AG04449 (cell line): ENCODE results near the gene RDH16.
"Not testable (repeated sequence)": the region's sequence is repeated elsewhere in the genome, so short reads cannot be mapped to it uniquely, and the experiment has no call there.

ENCODE experiments used
- CTCF ChIA-PET: fragments of 350-600 bp; formaldehyde crosslinking; extraction: SDS; loops from one replicate; lab custom pipeline; 2021; ENCODE audit warnings: antibody characterized with exemption; lab: Yijun Ruan, JAX
- POLR2A ChIA-PET: fragments of 400-600, 350-600 bp; formaldehyde crosslinking; extraction: SDS; loops from one replicate; lab custom pipeline; 2020; ENCODE audit warnings: antibody characterized with exemption, inconsistent platforms; lab: Yijun Ruan, JAX
- DNase-seq: peaks from one replicate; pipeline ENCODE4 v3.0.0-alpha.2; 2010; ENCODE audit warnings: low read depth, low spot score
- H3K4me3 ChIP-seq: 2 replicates; pipeline ENCODE4 v1.5.1; 2011; ENCODE audit warnings: low read depth, mild to moderate bottlenecking, control low read depth, low read length
- TF ChIP-seq, protein P1 (sequence below): IDR thresholded peaks from one replicate; pipeline ENCODE4 v1.5.1; 2011; ENCODE audit warnings: mild to moderate bottlenecking, moderate library complexity, low read length, control low read depth, inconsistent platforms; ENCODE audit not compliant: insufficient read depth; ENCODE audit errors: missing control alignments

RDH16 gene

DNA sequence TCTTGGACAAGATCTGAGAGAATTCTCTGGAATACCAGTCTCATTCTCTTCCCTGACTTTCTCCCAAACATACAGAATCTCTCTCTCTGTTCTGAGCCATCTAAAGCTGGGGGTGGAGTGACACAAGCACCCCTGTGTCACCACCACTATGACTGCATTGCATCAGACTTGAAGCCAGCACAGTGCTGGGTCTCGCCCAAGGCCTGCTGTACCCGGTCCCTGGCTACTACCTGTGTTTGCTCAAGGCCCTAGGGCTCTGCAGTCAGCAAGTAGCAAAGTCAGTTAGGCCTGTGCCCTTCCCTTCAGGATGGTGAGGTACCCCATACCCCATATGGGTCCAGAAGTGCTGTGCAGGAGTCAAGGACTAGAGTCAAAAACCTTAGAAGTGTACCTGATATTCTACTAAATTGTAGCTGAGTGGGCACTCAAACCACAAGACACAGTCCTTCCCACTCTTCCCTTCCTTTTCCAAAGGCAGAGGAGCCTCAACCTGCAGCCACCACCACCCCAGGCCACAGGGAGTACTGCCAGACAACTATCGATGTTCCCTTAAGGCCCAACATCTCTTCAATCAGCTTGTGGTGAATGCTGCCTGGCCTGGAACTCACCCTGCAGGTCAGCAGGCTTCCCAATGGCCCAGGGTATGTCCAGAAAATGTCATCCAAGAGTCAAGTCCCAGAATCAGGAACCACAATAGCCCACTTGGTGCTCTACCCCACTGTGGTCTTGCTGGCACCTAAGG lies 21.2 kb upstream of the RDH16 start:
- TF ChIP-seq, protein P1, sequence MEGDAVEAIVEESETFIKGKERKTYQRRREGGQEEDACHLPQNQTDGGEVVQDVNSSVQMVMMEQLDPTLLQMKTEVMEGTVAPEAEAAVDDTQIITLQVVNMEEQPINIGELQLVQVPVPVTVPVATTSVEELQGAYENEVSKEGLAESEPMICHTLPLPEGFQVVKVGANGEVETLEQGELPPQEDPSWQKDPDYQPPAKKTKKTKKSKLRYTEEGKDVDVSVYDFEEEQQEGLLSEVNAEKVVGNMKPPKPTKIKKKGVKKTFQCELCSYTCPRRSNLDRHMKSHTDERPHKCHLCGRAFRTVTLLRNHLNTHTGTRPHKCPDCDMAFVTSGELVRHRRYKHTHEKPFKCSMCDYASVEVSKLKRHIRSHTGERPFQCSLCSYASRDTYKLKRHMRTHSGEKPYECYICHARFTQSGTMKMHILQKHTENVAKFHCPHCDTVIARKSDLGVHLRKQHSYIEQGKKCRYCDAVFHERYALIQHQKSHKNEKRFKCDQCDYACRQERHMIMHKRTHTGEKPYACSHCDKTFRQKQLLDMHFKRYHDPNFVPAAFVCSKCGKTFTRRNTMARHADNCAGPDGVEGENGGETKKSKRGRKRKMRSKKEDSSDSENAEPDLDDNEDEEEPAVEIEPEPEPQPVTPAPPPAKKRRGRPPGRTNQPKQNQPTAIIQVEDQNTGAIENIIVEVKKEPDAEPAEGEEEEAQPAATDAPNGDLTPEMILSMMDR: no peak
- POLR2A ChIA-PET: no interaction called here
- CTCF ChIA-PET: interaction anchor here (1.6 kb wide), 1 partner anchor 10 kb away, joined by 6 read pairs; no protein-coding TSS in a partner anchor
- no peak overlapping the region for H3K4me3 ChIP-seq
- no peak for DNase-seq

DNA sequence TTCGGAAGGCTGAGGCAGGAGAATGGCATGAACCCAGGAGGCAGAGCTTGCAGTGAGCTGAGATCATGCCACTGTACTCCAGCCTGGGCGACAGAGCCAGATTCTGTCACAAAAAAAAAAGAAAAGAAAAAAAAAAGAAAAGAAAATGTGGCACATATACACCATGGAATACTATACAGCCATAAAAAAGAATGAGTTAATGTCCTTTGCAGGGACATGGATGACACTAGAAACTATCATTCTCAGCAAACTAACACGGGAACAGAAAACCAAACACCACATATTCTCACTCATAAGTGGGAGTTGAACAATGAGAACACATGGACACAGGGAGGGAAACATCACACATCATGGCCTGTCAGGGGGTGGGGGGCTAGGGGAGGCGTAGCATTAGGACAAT lies 20.0 kb upstream of the RDH16 start:
- H3K4me3 ChIP-seq, CTCF ChIA-PET, POLR2A ChIA-PET, DNase-seq: not testable (repeated sequence)

DNA sequence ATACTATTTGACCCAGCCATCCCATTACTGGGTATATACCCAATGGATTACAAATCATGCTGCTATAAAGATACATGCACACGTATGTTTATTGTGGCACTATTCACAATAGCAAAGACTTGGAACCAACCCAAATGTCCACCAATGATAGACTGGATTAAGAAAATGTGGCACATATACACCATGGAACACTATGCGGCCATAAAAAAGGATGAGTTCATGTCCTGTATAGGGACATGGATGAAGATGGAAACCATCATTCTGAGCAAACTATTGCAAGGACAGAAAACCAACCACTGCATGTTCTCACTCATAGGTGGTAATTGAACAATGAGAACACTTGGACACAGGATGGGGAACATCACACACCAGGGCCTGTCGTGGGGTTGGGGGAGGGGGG lies 16.8 kb upstream of the RDH16 start:
- POLR2A ChIA-PET, H3K4me3 ChIP-seq, DNase-seq, CTCF ChIA-PET: not testable (repeated sequence)

DNA sequence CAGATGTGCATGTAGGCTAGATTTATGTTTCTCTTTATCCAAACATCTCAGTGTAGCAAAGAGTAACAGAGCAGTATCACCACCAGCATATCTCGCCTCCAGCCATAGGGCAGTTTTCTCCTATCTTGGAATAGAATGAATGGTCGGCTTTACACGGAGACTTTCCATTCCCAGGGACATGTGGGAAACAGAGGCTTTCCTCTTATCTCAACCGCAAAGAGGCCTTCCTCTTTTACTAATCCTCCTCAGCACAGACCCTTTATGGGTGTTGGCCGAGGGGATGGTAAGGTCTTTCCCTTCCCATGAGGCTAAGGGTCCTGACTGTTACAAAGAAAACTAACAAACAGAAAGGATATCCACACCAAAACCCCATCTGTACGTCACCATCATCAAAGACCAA lies 11.5 kb upstream of the RDH16 start:
- CTCF ChIA-PET, DNase-seq: not testable (repeated sequence)

DNA sequence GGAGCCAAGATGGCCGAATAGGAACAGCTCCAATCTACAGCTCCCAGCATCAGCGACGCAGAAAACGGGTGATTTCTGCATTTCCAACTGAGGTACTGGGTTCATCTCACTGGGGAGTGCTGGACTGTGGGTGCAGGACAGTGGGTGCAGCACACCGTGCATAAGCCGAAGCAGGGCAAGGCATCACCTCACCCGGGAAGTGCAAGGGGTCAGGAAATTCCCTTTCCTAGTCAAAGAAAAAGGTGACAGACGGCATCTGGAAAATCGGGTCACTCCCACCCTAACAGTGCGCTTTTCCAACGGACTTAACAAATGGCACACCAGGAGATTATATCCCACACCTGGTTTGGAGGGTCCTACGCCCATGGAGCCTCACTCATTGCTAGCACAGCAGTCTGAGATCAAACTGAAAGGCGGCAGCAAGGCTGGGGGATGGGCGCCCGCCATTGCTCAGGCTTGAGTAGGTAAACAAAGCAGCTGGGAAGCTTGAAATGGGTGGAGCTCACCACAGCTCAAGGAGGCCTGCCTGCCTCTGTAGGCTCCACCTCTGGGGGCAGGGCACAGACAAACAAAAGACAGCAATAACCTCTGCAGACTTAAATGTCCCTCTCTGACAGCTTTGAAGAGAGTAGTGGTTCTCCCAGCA lies 8.7 kb upstream of the RDH16 start:
- DNase-seq, POLR2A ChIA-PET, H3K4me3 ChIP-seq, CTCF ChIA-PET: not testable (repeated sequence)

More for the DNA sequence above, 11.5 kb upstream of the RDH16 start:
- H3K4me3 ChIP-seq, POLR2A ChIA-PET: not testable (repeated sequence)

DNA sequence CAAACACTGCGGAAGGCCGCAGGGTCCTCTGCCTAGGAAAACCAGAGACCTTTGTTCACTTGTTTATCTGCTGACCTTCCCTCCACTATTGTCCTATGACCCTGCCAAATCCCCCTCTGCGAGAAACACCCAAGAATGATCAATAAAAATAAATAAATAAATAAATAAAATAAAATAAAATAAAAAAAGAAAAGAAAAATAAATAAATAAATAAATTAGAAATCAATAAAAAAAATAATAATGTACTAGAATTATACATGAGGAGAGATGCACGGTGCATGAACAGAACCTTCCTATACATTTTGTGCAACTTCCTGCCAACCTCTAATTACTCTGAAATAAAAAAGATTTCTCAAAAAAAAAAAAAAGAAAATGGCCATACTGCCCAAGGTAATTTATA lies 7.7 kb upstream of the RDH16 start:
- CTCF ChIA-PET, H3K4me3 ChIP-seq, DNase-seq, POLR2A ChIA-PET: not testable (repeated sequence)

DNA sequence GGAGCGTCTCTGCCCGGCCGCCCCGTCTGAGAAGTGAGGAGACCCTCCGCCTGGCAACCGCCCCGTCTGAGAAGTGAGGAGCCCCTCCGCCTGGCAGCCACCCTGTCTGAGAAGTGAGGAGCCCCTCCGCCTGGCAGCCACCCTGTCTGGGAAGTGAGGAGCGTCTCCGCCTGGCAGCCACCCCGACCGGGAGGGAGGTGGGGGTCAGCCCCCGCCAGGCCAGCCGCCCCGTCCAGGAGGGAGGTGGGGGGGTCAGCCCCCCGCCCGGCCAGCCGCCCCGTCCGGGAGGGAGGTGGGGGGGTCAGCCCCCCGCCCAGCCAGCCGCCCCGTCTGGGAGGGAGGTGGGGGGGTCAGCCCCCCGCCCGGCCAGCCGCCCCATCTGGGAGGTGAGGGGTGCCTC lies 6.1 kb upstream of the RDH16 start:
- CTCF ChIA-PET, H3K4me3 ChIP-seq, DNase-seq, POLR2A ChIA-PET: not testable (repeated sequence)

DNA sequence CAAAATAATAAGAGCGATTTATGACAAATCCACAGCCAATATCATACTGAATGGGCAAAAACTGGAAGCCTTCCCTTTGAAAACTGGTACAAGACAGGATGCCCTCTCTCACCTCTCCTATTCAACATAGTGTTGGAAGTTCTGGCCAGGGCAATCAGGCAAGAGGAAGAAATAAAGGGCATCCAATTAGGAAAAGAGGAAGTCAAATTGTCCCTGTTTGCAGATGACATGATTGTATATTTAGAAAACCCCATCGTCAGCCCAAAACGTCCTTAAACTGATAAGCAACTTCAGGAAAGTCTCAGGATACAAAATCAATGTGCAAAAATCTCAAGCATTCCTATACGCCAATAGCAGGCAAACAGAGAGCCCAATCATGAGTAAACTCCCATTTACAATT lies 4.8 kb upstream of the RDH16 start:
- POLR2A ChIA-PET, H3K4me3 ChIP-seq, DNase-seq, CTCF ChIA-PET: not testable (repeated sequence)

DNA sequence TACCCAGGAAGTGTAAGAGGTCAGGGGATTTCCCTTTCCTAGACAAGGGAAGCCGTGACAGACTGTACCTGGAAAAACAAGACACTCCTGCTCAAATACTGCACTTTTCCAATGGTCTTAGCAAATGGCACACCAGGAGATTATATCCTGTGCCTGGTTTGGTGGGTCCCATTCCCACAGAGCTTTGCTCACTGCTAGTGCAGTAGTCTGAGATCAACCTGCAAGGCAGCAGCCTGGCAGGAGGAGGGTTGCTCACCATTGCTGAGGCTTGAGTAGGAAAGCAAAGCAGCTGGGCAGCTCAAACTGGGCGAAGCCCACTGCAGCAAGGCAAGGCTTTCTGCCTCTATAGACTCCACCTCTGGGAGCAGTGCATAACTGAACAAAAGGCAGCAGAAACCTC lies 1.0 kb upstream of the RDH16 start:
- CTCF ChIA-PET: interaction anchor here (0.8 kb wide), 1 partner anchor 30 kb away, joined by 3 read pairs; no protein-coding TSS in a partner anchor
- TF ChIP-seq, protein P1: no peak
- POLR2A ChIA-PET: no interaction called here
- DNase-seq: no peak
- H3K4me3 ChIP-seq: no peak overlapping the region

DNA sequence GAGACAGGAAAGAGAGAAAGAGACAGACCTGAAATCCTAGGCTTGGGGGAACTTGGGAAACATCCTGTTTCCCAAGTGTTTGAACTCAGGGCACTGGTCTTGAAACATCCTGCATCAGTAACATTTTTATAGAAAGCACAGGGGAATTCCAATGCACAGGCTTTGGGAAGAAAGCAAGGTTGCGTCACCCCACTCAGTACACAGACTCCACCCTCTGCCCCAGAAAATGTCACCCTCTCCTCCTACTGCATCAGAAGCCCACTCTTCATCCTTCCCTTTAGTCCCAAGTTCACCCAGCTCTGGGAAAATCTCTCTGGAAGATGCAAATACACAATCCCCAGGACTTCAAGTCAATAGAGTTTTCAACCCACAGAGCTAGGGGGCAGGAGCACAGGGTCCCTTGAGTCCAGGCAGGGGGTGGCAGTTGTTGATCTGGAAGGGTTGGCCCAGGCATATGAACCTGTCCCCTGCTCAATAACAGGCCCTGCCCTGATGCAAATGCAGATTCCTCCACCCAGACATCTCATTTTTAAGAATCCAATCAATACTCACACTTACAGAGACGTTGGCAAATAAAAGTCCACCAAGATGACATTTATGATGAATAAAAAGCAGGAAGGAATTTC lies 1.7 kb downstream of the RDH16 start:
- no peak overlapping the region for H3K4me3 ChIP-seq
- ChIA-PET CTCF (no interaction called here), POLR2A (no interaction called here)
- TF ChIP-seq, protein P1: no peak
- DNase-seq: no peak
